Stimulated activated CD4-positive, alpha-beta T cell treated with anti-CD3 and anti-CD28 coated beads, Interleukin-12 subunit alpha, Interleukin-12 subunit beta, amount 100 ng/mL, for 48 hours (primary cell): Measurements from ENCODE around the gene CXorf58.
A peak's percentile ranks its signal among the peaks of the same experiment; 100 is the strongest.

Source experiments
- DNase-seq, 3 donors: peaks; one replicate each; pipeline ENCODE4 v3.0.0-alpha.2; 2020; ENCODE audit warnings: low read depth in 2 of 3, low spot score in 1 of 3

The CXorf58 gene

GRCh38 chrX:23900220-23900797 is 7.5 kb upstream of the CXorf58 start:
- no peak for DNase-seq

- no peak for DNase-seq
These were observed 6.7 kb upstream of the CXorf58 start for GRCh38 chrX:23901060-23901459.

GRCh38 chrX:23901805-23902204 is 6.0 kb upstream of the CXorf58 start:
- peak in 1 of 3 donors; percentile 32 for DNase-seq

GRCh38 chrX:23902419-23902818 is 5.4 kb upstream of the CXorf58 start:
- no peak for DNase-seq

- no peak for DNase-seq
These were observed 3.7 kb upstream of the CXorf58 start for GRCh38 chrX:23904096-23904495.

GRCh38 chrX:23907111-23907497 is 702 bp upstream of the CXorf58 start:
- no peak for DNase-seq

GRCh38 chrX:23908219-23909004 is 606 bp downstream of the CXorf58 start:
- no peak for DNase-seq

- no peak for DNase-seq
These were observed 3.5 kb downstream of the CXorf58 start for GRCh38 chrX:23911126-23911835.

GRCh38 chrX:23919148-23919547 is 11.3 kb downstream of the CXorf58 start:
- DNase-seq, result no peak

- no peak for DNase-seq
These were observed 12.0 kb downstream of the CXorf58 start for GRCh38 chrX:23919706-23920320.

GRCh38 chrX:23926015-23926414 is 18.2 kb downstream of the CXorf58 start:
- no peak for DNase-seq

GRCh38 chrX:23930894-23931604 is 23.2 kb downstream of the CXorf58 start:
- DNase-seq, result no peak

GRCh38 chrX:23932046-23932445 is 24.2 kb downstream of the CXorf58 start:
- DNase-seq, result no peak

- DNase-seq, result no peak
These were observed 27.3 kb downstream of the CXorf58 start for GRCh38 chrX:23935106-23935505.

- DNase-seq, result no peak
These were observed 28.4 kb downstream of the CXorf58 start for GRCh38 chrX:23936180-23936579.

- no peak for DNase-seq
These were observed 29.3 kb downstream of the CXorf58 start for GRCh38 chrX:23937100-23937499.

GRCh38 chrX:23938690-23939089 is 30.9 kb downstream of the CXorf58 start:
- DNase-seq, result no peak

- DNase-seq, result no peak
These were observed 31.4 kb downstream of the CXorf58 start for GRCh38 chrX:23939203-23939602.

GRCh38 chrX:23944234-23944633 is 36.4 kb downstream of the CXorf58 start:
- no peak for DNase-seq

- DNase-seq, result no peak
These were observed 37.4 kb downstream of the CXorf58 start for GRCh38 chrX:23945206-23945605.

- DNase-seq, result no peak
These were observed 44.6 kb downstream of the CXorf58 start for GRCh38 chrX:23952391-23952790.
